Eye (tissue), 1 donor: Measurements from ENCODE around the gene GHITM.
"Not testable (repeated sequence)": the region's sequence is repeated elsewhere in the genome, so short reads cannot be mapped to it uniquely, and the experiment has no call there.

Experiments used
- DNase-seq: peaks from one replicate; pipeline ENCODE4 v3.0.0-alpha.2; 2015

Gene GHITM

GRCh38 chr10:84148006-84148597 lies 8.8 kb downstream of the GHITM start:
- peak; percentile 63 for DNase-seq

GRCh38 chr10:84149854-84150253 lies 10.5 kb downstream of the GHITM start:
- no peak for DNase-seq

- no peak for DNase-seq
Measured at GRCh38 chr10:84152769-84153168, 13.5 kb downstream of the GHITM start.

GRCh38 chr10:84155521-84155920 lies 16.2 kb downstream of the GHITM start:
- no peak for DNase-seq

GRCh38 chr10:84156009-84156408 lies 16.7 kb downstream of the GHITM start:
- DNase-seq = no peak

- peak; percentile 30 for DNase-seq
Measured at GRCh38 chr10:84156768-84157167, 17.5 kb downstream of the GHITM start.

GRCh38 chr10:84158061-84158460 lies 18.8 kb downstream of the GHITM start:
- no peak for DNase-seq

GRCh38 chr10:84158550-84158949 lies 19.2 kb downstream of the GHITM start:
- DNase-seq = no peak

GRCh38 chr10:84159076-84159685 lies 19.9 kb downstream of the GHITM start:
- no peak for DNase-seq

- no peak for DNase-seq
Measured at GRCh38 chr10:84160663-84161362, 21.5 kb downstream of the GHITM start.

- no peak for DNase-seq
Measured at GRCh38 chr10:84163996-84164395, 24.7 kb downstream of the GHITM start.

GRCh38 chr10:84164442-84164841 lies 25.1 kb downstream of the GHITM start:
- DNase-seq = no peak

GRCh38 chr10:84166620-84167288 lies 27.4 kb downstream of the GHITM start:
- no peak for DNase-seq

- not testable (repeated sequence) for DNase-seq
Measured at GRCh38 chr10:84167289-84167653, 28.0 kb downstream of the GHITM start.

GRCh38 chr10:84168382-84168781 lies 29.1 kb downstream of the GHITM start:
- DNase-seq = not testable (repeated sequence)

GRCh38 chr10:84171237-84171636 lies 31.9 kb downstream of the GHITM start:
- not testable (repeated sequence) for DNase-seq

GRCh38 chr10:84171700-84172466 lies 32.6 kb downstream of the GHITM start:
- not testable (repeated sequence) for DNase-seq

- DNase-seq = no peak
Measured at GRCh38 chr10:84172467-84173356, 33.4 kb downstream of the GHITM start.

- no peak for DNase-seq
Measured at GRCh38 chr10:84173501-84173929, 34.2 kb downstream of the GHITM start, which contains the start of gene GPR15LG. GPR15LG (plus strand) TSS chr10:84173801; CDS start chr10:84173852, 51 bp downstream.

- no peak for DNase-seq
Measured at GRCh38 chr10:84175436-84175835, 36.1 kb downstream of the GHITM start.

GRCh38 chr10:84176351-84176750 lies 37.0 kb downstream of the GHITM start:
- no peak for DNase-seq
